Measurements from ENCODE around the gene PATJ.

DNA sequence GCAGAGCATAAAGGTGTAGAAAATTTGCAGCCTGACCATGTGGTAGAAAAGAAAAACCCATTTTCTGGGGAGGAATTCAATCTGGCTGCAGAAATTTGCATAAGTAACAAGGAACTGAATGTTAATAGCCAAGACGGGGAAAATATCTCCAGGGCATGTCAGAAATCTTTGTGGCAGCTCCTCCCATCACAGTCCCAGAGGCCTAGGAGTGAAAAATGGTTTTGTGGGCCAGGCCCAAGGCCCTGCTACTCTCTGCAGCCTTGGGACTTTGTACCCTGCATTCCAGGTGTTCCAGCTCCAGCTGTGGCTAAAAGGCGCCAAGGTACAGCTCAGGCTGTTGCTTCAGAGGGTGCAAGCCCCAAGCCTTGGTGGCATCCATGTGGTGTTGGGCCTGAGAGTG is 152.9 kb downstream of the PATJ start:
- TF ChIP-seq ZBTB20 (tag by site-specific recombination; IDR thresholded peaks at IDR 0.05) (no peak), ZFP3 (tag by site-specific recombination; IDR thresholded peaks at IDR 0.05; ENCODE audit: low read depth) (no peak), ZNF266 (tag by site-specific recombination; IDR thresholded peaks at IDR 0.05; ENCODE audit: low read depth) (no peak)
- TF ChIP-seq, protein P1, sequence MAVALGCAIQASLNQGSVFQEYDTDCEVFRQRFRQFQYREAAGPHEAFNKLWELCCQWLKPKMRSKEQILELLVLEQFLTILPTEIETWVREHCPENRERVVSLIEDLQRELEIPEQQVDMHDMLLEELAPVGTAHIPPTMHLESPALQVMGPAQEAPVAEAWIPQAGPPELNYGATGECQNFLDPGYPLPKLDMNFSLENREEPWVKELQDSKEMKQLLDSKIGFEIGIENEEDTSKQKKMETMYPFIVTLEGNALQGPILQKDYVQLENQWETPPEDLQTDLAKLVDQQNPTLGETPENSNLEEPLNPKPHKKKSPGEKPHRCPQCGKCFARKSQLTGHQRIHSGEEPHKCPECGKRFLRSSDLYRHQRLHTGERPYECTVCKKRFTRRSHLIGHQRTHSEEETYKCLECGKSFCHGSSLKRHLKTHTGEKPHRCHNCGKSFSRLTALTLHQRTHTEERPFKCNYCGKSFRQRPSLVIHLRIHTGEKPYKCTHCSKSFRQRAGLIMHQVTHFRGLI (tag by site-specific recombination; IDR thresholded peaks at IDR 0.05): no peak
